GM23248 (cell line): ENCODE data around the gene HERC2. TPM values are rescaled to one million over a fixed set of nuclear protein-coding genes. Genes with fewer than 3 reads are reported as not detected.

ENCODE experiments used
- DNase-seq: peaks from one replicate; pipeline ENCODE4 v3.0.0-alpha.2; 2015
- H2AFZ ChIP-seq: fragments of 200-600 bp; sonication (generic); 2 replicates; pipeline ENCODE4 v1.6.1; 2016; ENCODE audit warnings: antibody characterized with exemption
- H3F3A ChIP-seq: fragments of 200-600 bp; sonication (generic); 2 replicates; pipeline ENCODE4 v1.6.1; 2016; ENCODE audit warnings: mild to moderate bottlenecking, antibody characterized with exemption, mixed run types; ENCODE audit not compliant: insufficient read depth
- H3K27ac ChIP-seq: fragments of 200-600 bp; sonication (generic); 2 replicates; pipeline ENCODE4 v1.5.1; 2016; ENCODE audit warnings: mild to moderate bottlenecking
- H3K27me3 ChIP-seq: fragments of 200-600 bp; sonication (generic); replicated peaks from 2 replicates; pipeline ENCODE4 v1.6.1; 2016; ENCODE audit warnings: mild to moderate bottlenecking; ENCODE audit not compliant: insufficient read depth
- H3K36me3 ChIP-seq: fragments of 200-600 bp; sonication (generic); 2 replicates; pipeline ENCODE4 v1.6.1; 2016; ENCODE audit warnings: low read depth, mild to moderate bottlenecking
- H3K4me1 ChIP-seq: fragments of 200-600 bp; sonication (generic); 2 replicates; pipeline ENCODE4 v1.6.1; 2016; ENCODE audit warnings: mild to moderate bottlenecking; ENCODE audit not compliant: insufficient read depth
- H3K4me2 ChIP-seq: fragments of 200-600 bp; sonication (generic); one replicate; pipeline ENCODE4 v1.6.1; 2016; ENCODE audit warnings: mild to moderate bottlenecking; ENCODE audit not compliant: unreplicated experiment
- H3K4me3 ChIP-seq: fragments of 200-600 bp; sonication (generic); 2 replicates; pipeline ENCODE4 v1.5.1; 2016; ENCODE audit warnings: mild to moderate bottlenecking
- H3K79me2 ChIP-seq: fragments of 200-600 bp; sonication (generic); 2 replicates; pipeline ENCODE4 v1.6.1; 2016; ENCODE audit warnings: mild to moderate bottlenecking; ENCODE audit not compliant: insufficient read depth
- H3K9ac ChIP-seq: fragments of 200-600 bp; sonication (generic); 2 replicates; pipeline ENCODE4 v1.6.1; 2016; ENCODE audit warnings: mild to moderate bottlenecking
- H3K9me2 ChIP-seq: fragments of 200-600 bp; sonication (generic); 2 replicates; pipeline ENCODE4 v1.6.1; 2016; ENCODE audit warnings: mixed run types, mild to moderate bottlenecking, moderate library complexity; ENCODE audit not compliant: insufficient read depth
- H3K9me3 ChIP-seq: fragments of 200-600 bp; sonication (generic); one replicate; pipeline ENCODE4 v1.6.1; 2017; ENCODE audit warnings: low read depth
- H4K20me1 ChIP-seq: fragments of 200-600 bp; sonication (generic); 2 replicates; pipeline ENCODE4 v1.6.0; 2016; ENCODE audit not compliant: insufficient read depth
- EZH2 ChIP-seq: fragments of 200-600 bp; sonication (generic); IDR thresholded peaks from 2 replicates; pipeline ENCODE4 v1.6.1; 2018; ENCODE audit warnings: antibody characterized with exemption, mild to moderate bottlenecking; ENCODE audit not compliant: insufficient read depth, poor library complexity, severe bottlenecking
- EZH2phosphoT487 ChIP-seq: fragments of 200-600 bp; sonication (generic); IDR thresholded peaks from 2 replicates; pipeline ENCODE4 v1.6.1; 2018; ENCODE audit warnings: antibody characterized with exemption, moderate library complexity, mild to moderate bottlenecking, low read depth; ENCODE audit not compliant: insufficient read depth
- WGBS, 2 experiments: methylation state at CpG; one replicate each; pipeline ENCODE4 v1.1.6; 2015 to 2017; ENCODE audit warnings: low lambda C conversion rate in 2 of 2, low coverage in 1 of 2; ENCODE audit errors: missing lambda C conversion rate in 2 of 2; 5-methylcytosine and 5-hydroxymethylcytosine counted together
- in situ Hi-C: fragments of 300-500 bp; cut with MboI; formaldehyde crosslinking; loops from 2 replicates; pipeline ENCODE4 v1.15.0; 2020
- polyA plus RNA-seq: library from polyadenylated mRNA; unstranded; fragments of >200 nt; fragmentation: Nextera tagmentation; extraction: Ambion mirVana; gene quantifications from 2 replicates; pipeline ENCODE4 v1.2.1, GENCODE V29; 2016
- total RNA-seq: library from RNA; depleted of rRNA; stranded (reverse); fragments of >200 nt; shearing (Covaris generic); gene quantifications from 2 replicates; pipeline ENCODE4 v1.2.3, GENCODE V29; 2014

Gene HERC2
- total and polyA plus RNA-seq, 2 experiments from 2014 or later = 28.7 to 36.6 TPM

DNA sequence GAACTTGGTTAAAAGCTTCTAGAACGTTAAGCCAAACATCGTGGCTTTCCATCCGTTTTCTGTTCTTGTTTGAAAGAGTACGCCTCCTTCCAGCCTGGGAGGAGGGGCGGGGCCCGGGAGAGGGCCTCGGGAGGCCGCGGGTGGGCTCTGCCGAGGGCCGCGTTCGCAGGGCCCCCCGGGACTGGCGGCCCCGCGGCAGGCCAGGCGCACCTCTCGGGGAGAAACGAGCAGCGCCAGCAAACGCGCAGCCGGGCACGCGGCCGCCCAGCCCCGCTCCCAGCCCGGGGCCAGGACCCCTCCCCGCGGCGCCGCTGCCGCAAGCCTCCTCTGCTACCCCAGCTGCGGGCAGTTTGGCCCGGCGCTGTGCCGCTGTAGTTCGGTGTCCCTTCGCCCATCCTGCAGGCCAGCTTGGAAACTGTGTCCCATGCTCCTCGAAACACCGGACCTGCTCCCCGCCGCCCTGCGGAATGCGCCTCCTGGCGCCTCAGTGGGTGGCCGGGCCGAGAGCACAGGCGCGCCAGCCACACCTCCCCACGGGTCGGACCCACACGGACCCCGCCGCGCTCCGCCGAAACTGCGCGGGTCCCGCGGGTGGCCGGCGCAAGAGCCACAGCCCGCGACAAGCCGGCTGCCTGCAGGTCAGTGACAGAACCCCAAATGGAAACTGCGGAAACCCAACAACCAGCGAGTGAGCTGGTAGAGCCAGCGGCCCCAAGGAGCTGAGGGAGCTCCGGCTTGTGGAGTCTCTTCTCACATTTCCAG lies 225.1 kb downstream of the HERC2 start:
- Histone ChIP-seq H3K79me2 (no peaks in the 10 kb centered on the region), H3K4me3 (peak overlapping the region; percentile 59), H3K27me3 (peaks cover 43% of the 10 kb centered on the region), H3K36me3 (no peaks in the 10 kb centered on the region), H2AFZ (peak overlapping the region; percentile 74), H3F3A (no peaks in the 10 kb centered on the region), H3K4me1 (peaks cover 4% of the 10 kb centered on the region), H4K20me1 (no peaks in the 10 kb centered on the region), H3K9me2 (no peaks in the 10 kb centered on the region), H3K27ac (no peak overlapping the region), H3K4me2 (peak overlapping the region; percentile 90), H3K9me3 (no peaks in the 10 kb centered on the region), H3K9ac (no peak overlapping the region)
- peak; percentile 55 for TF ChIP-seq EZH2
- no peak for TF ChIP-seq EZH2phosphoT487
- DNase-seq = peak; percentile 32
- in situ Hi-C loops = no loop called here
- 10% methylated on average over 43 to 45 of the region's 72 CpGs for WGBS, 2 experiments

DNA sequence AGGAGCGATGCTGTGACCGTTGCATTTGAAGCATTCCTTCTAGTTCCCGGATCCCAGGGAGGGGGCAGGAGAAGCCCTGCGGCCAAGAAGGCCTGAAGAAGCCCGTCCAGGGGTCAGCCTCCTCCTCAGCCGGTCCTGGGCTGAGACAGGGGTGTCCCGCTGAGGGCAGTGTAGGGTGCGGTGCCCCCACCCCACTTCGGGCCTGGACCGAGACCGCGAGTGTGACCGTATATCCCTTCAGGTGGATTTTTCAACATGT lies 225.6 kb downstream of the HERC2 start:
- H3F3A ChIP-seq = no peaks in the 10 kb centered on the region
- H3K9me2 ChIP-seq = no peaks in the 10 kb centered on the region
- H3K79me2 ChIP-seq = no peaks in the 10 kb centered on the region
- no peak overlapping the region for H3K27ac ChIP-seq
- no peak for TF ChIP-seq EZH2phosphoT487
- TF ChIP-seq EZH2 = no peak
- no peak for DNase-seq
- peaks cover 4% of the 10 kb centered on the region for H3K4me1 ChIP-seq
- no peaks in the 10 kb centered on the region for H4K20me1 ChIP-seq
- H3K4me3 ChIP-seq = peak overlapping the region; percentile 59
- in situ Hi-C loops = no loop called here
- no peaks in the 10 kb centered on the region for H3K9me3 ChIP-seq
- H3K9ac ChIP-seq = no peak overlapping the region
- H3K27me3 ChIP-seq = peaks cover 43% of the 10 kb centered on the region
- no peaks in the 10 kb centered on the region for H3K36me3 ChIP-seq
- peak overlapping the region; percentile 90 for H3K4me2 ChIP-seq
- H2AFZ ChIP-seq = peak overlapping the region; percentile 74
- 1 to 3% methylated on average over 11 to 12 of the region's 13 CpGs for WGBS, 2 experiments

DNA sequence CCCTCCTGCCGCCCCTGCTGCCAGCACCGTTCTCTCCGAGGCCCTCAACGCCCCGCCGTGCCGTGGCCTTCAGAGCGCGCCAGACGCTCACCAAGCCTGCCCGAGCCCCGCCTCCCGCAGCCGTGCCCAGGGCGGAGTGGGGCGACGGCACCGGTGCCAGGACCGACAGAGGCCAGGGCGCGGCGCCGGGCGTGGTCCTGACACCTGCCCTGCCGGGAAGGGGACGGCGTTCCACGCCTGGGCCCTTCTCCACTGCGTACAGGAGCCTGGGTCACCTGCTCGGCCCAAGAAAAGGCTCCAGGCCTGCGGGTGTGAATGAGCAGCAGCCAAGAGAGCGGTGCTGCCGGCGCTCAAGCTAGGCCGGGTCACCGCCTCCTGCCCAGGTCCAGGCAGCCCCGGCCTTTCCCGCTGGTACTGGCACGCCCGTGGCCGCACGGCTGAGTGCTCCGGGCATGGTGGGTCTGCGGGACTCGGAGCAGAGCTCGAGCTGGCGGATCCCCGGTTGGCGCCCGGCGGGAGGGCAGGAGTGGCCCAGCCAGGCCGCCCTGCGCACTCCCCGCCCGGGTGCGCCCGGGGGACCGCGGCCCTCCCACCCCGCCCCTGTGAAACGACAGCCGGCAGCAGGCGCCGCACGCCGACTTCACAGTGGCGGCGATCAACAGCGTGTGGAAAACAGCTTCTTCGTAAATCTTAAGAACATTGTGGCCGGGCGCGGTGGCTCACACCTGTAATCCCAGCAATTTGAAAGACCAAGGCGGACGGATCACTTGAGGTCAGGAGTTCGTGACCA lies 227.1 kb downstream of the HERC2 start:
- Histone ChIP-seq H3K9me2 (no peaks in the 10 kb centered on the region), H2AFZ (peak overlapping the region; percentile 74; the same call in 1 of the 2 replicates), H3K4me3 (peak overlapping the region; percentile 59), H3K9me3 (no peaks in the 10 kb centered on the region), H3F3A (no peaks in the 10 kb centered on the region), H3K27me3 (peaks cover 38% of the 10 kb centered on the region), H4K20me1 (no peaks in the 10 kb centered on the region), H3K79me2 (no peaks in the 10 kb centered on the region), H3K27ac (no peak overlapping the region), H3K4me2 (no peak overlapping the region), H3K4me1 (peaks cover 4% of the 10 kb centered on the region), H3K9ac (no peak overlapping the region), H3K36me3 (no peaks in the 10 kb centered on the region)
- TF ChIP-seq EZH2 (no peak), EZH2phosphoT487 (no peak)
- WGBS, 2 experiments = 16 to 21% methylated on average over 49 to 59 of the region's 76 CpGs
- peak; percentile 20 for DNase-seq
- in situ Hi-C loops = no loop called here

DNA sequence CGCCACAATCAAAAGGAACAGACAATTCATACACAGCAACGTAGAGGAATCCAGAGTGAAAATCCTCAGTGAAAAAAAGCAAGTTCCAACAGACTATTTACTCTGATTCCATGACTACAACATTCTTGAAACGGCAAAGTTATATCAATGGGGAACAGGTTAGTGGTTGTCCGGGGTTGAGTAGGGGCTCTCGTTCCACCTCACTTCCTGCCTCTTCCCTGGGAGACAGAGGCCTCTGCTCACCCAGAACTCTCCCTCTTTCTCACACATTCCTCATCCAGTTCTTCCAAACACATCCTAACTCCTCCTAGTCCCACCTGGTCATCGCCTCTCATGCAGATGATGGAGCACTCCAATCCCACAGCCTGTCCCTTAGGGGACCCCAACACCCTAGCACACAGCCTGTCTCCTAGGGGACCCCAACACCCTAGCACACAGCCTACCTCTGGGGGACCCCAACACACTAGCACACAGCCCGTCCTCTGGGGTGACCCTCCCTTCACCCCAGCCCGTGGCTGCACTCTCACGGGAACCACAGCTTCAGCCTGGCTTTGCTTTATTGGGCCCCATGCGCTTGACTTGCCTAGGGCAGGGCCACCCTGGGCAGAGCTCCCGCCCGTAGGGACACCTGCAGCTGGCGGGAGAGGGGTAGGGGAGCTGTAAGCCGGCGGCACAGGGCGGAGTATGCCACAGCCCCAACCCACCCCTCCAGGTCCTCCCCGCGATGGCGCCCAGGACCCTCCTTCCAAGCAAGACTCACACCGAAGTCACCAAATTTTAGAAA lies 228.0 kb downstream of the HERC2 start:
- Histone ChIP-seq H3K9me2 (no peaks in the 10 kb centered on the region), H3K79me2 (no peaks in the 10 kb centered on the region), H3K4me2 (no peak overlapping the region), H3K27me3 (peaks cover 31% of the 10 kb centered on the region), H3K4me1 (peaks cover 4% of the 10 kb centered on the region), H3K27ac (no peak overlapping the region), H3K4me3 (no peak overlapping the region), H3K36me3 (no peaks in the 10 kb centered on the region), H3K9me3 (no peaks in the 10 kb centered on the region), H4K20me1 (no peaks in the 10 kb centered on the region), H2AFZ (no peak overlapping the region), H3K9ac (no peak overlapping the region), H3F3A (no peaks in the 10 kb centered on the region)
- in situ Hi-C loops = no loop called here
- DNase-seq = no peak
- 82 to 89% methylated on average over 18 to 20 of the region's 20 CpGs for WGBS, 2 experiments
- TF ChIP-seq EZH2phosphoT487 (no peak), EZH2 (no peak)
